IMR-90 (cell line): ENCODE data around the gene RBBP8. TPM values are rescaled to one million over a fixed set of nuclear protein-coding genes. Genes with fewer than 3 reads are reported as not detected.

Experiments used
- ATAC-seq: fragments of 200-7000 bp; cut with Tn5 transposase; 2 replicates; pipeline ENCODE4 v1.9.1; 2020; ENCODE audit warnings: low read depth, mild to moderate bottlenecking, moderate library complexity
- BruUV-seq: library from RNA; stranded (reverse); fragments of 400-500 nt; replicated peaks from 2 replicates; lab custom pipeline; 2021; lab: Mats Ljungman, UMichigan
- CTCF ChIA-PET: fragments of 300-600 bp; formaldehyde crosslinking; extraction: SDS; loops from one replicate; lab custom pipeline; 2021; ENCODE audit warnings: antibody characterized with exemption; lab: Yijun Ruan, JAX
- POLR2A ChIA-PET: fragments of 300-600 bp; sonication (Branson Sonifier 250); formaldehyde crosslinking; loops from one replicate; lab custom pipeline; 2022; ENCODE audit warnings: antibody characterized with exemption; ENCODE audit not compliant: unreplicated experiment; lab: Charles Lee
- DNase-seq: peaks from one replicate; pipeline ENCODE4 v3.0.0; 2013
- H2AFZ ChIP-seq: replicated peaks from 2 replicates; pipeline ENCODE3; 2013; ENCODE audit warnings: low read length, mild to moderate bottlenecking; ENCODE audit not compliant: poor library complexity
- H2AK5ac ChIP-seq: 2 replicates; pipeline ENCODE4 v1.6.1; 2013; ENCODE audit warnings: low read depth, low read length, inconsistent platforms
- H2AK9ac ChIP-seq: replicated peaks from 2 replicates; pipeline ENCODE3; 2013; ENCODE audit warnings: mild to moderate bottlenecking, low read depth, low read length, moderate library complexity; ENCODE audit not compliant: poor library complexity
- H2BK120ac ChIP-seq: 2 replicates; pipeline ENCODE4 v1.6.1; 2013; ENCODE audit warnings: low read depth, low read length, inconsistent platforms
- H2BK15ac ChIP-seq: 3 replicates; pipeline ENCODE4 v1.6.1; 2013; ENCODE audit warnings: low read depth, low read length, inconsistent platforms
- H2BK20ac ChIP-seq: 2 replicates; pipeline ENCODE4 v1.6.1; 2013; ENCODE audit warnings: low read depth, mild to moderate bottlenecking, inconsistent platforms, low read length, moderate library complexity
- H2BK5ac ChIP-seq: 2 replicates; pipeline ENCODE4 v1.6.1; 2013; ENCODE audit warnings: mild to moderate bottlenecking, low read depth, low read length, inconsistent platforms; ENCODE audit not compliant: poor library complexity, severe bottlenecking
- H3K14ac ChIP-seq: replicated peaks from 2 replicates; pipeline ENCODE4 v1.6.1; 2013; ENCODE audit warnings: low read depth, low read length, inconsistent platforms
- H3K18ac ChIP-seq: 2 replicates; pipeline ENCODE4 v1.6.1; 2013; ENCODE audit warnings: low read depth, low read length, control low read depth
- H3K23ac ChIP-seq: 2 replicates; pipeline ENCODE4 v1.6.1; 2013; ENCODE audit warnings: low read depth, low read length, inconsistent platforms
- H3K27ac ChIP-seq: 2 replicates; pipeline ENCODE4 v1.5.1; 2013; ENCODE audit warnings: mild to moderate bottlenecking, control low read depth, low read length; ENCODE audit not compliant: insufficient read depth
- H3K27me3 ChIP-seq: 2 replicates; pipeline ENCODE4 v1.6.1; 2013; ENCODE audit warnings: low read length; ENCODE audit not compliant: control insufficient read depth, insufficient read depth
- H3K36me3 ChIP-seq: 2 replicates; pipeline ENCODE4 v1.6.1; 2013; ENCODE audit warnings: low read length, mixed read lengths; ENCODE audit not compliant: control insufficient read depth, insufficient read depth
- H3K4ac ChIP-seq: 2 replicates; pipeline ENCODE4 v1.6.1; 2013; ENCODE audit warnings: low read depth, low read length, inconsistent platforms
- H3K4me1 ChIP-seq: 2 replicates; pipeline ENCODE4 v1.6.1; 2013; ENCODE audit warnings: low read length, mixed read lengths; ENCODE audit not compliant: control insufficient read depth, insufficient read depth
- H3K4me2 ChIP-seq: 2 replicates; pipeline ENCODE4 v1.6.1; 2013; ENCODE audit warnings: low read depth, mild to moderate bottlenecking, control low read depth, low read length, moderate library complexity
- H3K4me3 ChIP-seq: 2 replicates; pipeline ENCODE4 v1.5.1; 2013; ENCODE audit warnings: low read depth, mild to moderate bottlenecking, control low read depth, low read length, moderate library complexity; ENCODE audit not compliant: insufficient read depth
- H3K56ac ChIP-seq: 2 replicates; pipeline ENCODE4 v1.6.1; 2013; ENCODE audit warnings: low read length, inconsistent platforms; ENCODE audit not compliant: insufficient read depth; ENCODE audit errors: extremely low read depth
- H3K79me1 ChIP-seq, 2 experiments: 2 replicates each; pipeline ENCODE4 v1.6.1; 2013; ENCODE audit warnings: low read length in 2 of 2, inconsistent platforms in 1 of 2, low read depth in 1 of 2
- H3K9ac ChIP-seq: 2 replicates; pipeline ENCODE4 v1.6.1; 2013; ENCODE audit warnings: low read depth, low read length, control low read depth
- H3K9me1 ChIP-seq: 2 replicates; pipeline ENCODE4 v1.6.1; 2013; ENCODE audit warnings: low read length, inconsistent platforms; ENCODE audit not compliant: insufficient read depth
- H3K9me3 ChIP-seq: 2 replicates; pipeline ENCODE4 v1.6.1; 2013; ENCODE audit warnings: low read length; ENCODE audit not compliant: control insufficient read depth, insufficient read depth
- H4K20me1 ChIP-seq: 2 replicates; pipeline ENCODE4 v1.6.1; 2013; ENCODE audit warnings: low read length, inconsistent platforms; ENCODE audit not compliant: insufficient read depth
- H4K5ac ChIP-seq: 2 replicates; pipeline ENCODE4 v1.6.1; 2013; ENCODE audit warnings: mild to moderate bottlenecking, low read depth, low read length, control low read depth
- H4K8ac ChIP-seq, 2 experiments: 2 replicates each; pipeline ENCODE4 v1.6.1; 2013; ENCODE audit warnings: low read depth in 2 of 2, low read length in 2 of 2, control low read depth in 1 of 2, inconsistent platforms in 1 of 2
- H4K91ac ChIP-seq: 2 replicates; pipeline ENCODE4 v1.6.1; 2013; ENCODE audit warnings: low read depth, low read length, inconsistent platforms; ENCODE audit not compliant: insufficient read depth
- BHLHE40 ChIP-seq: fragments of 150-350 bp; IDR thresholded peaks from 2 replicates; pipeline ENCODE4 v1.6.1; 2016; ENCODE audit warnings: mild to moderate bottlenecking, low read depth, low read length
- CEBPB ChIP-seq: IDR thresholded peaks from 2 replicates; pipeline ENCODE4 v1.6.1; 2012; ENCODE audit warnings: low read depth, low read length, improper control_type of control experiment
- CHD1 ChIP-seq: IDR thresholded peaks from 2 replicates; pipeline ENCODE4 v1.6.1; 2012; ENCODE audit warnings: low read depth, low read length, improper control_type of control experiment
- CTCF ChIP-seq: conservative IDR thresholded peaks from 2 replicates; pipeline ENCODE4 v1.5.1; 2012; ENCODE audit warnings: mild to moderate bottlenecking, low read depth, low read length, improper control_type of control experiment
- ELK1 ChIP-seq: fragments of 150-350 bp; IDR thresholded peaks from 2 replicates; pipeline ENCODE4 v1.6.1; 2016; ENCODE audit warnings: low read depth, mild to moderate bottlenecking, low read length, moderate library complexity, borderline replicate concordance
- FOS ChIP-seq: fragments of 150-350 bp; IDR thresholded peaks from 2 replicates; pipeline ENCODE4 v1.6.1; 2016; ENCODE audit warnings: low read depth, low read length
- MAFK ChIP-seq: IDR thresholded peaks from 2 replicates; pipeline ENCODE4 v1.6.1; 2012; ENCODE audit warnings: low read depth, low read length, improper control_type of control experiment
- MAZ ChIP-seq: IDR thresholded peaks from 2 replicates; pipeline ENCODE4 v1.6.1; 2012; ENCODE audit warnings: low read depth, mild to moderate bottlenecking, low read length, improper control_type of control experiment, moderate library complexity, borderline replicate concordance
- MXI1 ChIP-seq: IDR thresholded peaks from 2 replicates; pipeline ENCODE4 v1.6.1; 2012; ENCODE audit warnings: low read depth, mild to moderate bottlenecking, low read length, moderate library complexity, borderline replicate concordance
- NFE2L2 ChIP-seq: fragments of 150-350 bp; IDR thresholded peaks from 2 replicates; pipeline ENCODE4 v1.6.1; 2016; ENCODE audit warnings: low read depth, mild to moderate bottlenecking, low read length
- POLR2A ChIP-seq: IDR thresholded peaks from 2 replicates; pipeline ENCODE4 v1.6.1; 2012; ENCODE audit warnings: mild to moderate bottlenecking, low read depth, low read length
- RAD21 ChIP-seq: IDR thresholded peaks from 2 replicates; pipeline ENCODE4 v1.6.1; 2012; ENCODE audit warnings: low read length, improper control_type of control experiment
- RCOR1 ChIP-seq: IDR thresholded peaks from 2 replicates; pipeline ENCODE4 v1.6.1; 2012; ENCODE audit warnings: mild to moderate bottlenecking, low read length, improper control_type of control experiment; ENCODE audit not compliant: insufficient replicate concordance
- RFX5 ChIP-seq: IDR thresholded peaks from 2 replicates; pipeline ENCODE4 v1.8.0; 2012; ENCODE audit warnings: low read depth, mild to moderate bottlenecking, low read length, moderate library complexity
- SMC3 ChIP-seq: fragments of 150-350 bp; IDR thresholded peaks from 2 replicates; pipeline ENCODE4 v1.6.1; 2016; ENCODE audit warnings: low read depth, mild to moderate bottlenecking, antibody characterized with exemption, low read length, moderate library complexity
- USF2 ChIP-seq: fragments of 150-350 bp; IDR thresholded peaks from 2 replicates; pipeline ENCODE4 v1.6.1; 2017; ENCODE audit warnings: mild to moderate bottlenecking, antibody characterized with exemption, low read length, low read depth
- WGBS, 2 experiments: methylation state at CpG; one replicate each; pipeline versions ENCODE4 v1.1.5 to v1.1.7; 2013; ENCODE audit warnings: missing lambda C conversion rate in 2 of 2; ENCODE audit not compliant: insufficient read length in 1 of 2; ENCODE audit errors: extremely low coverage in 2 of 2; 5-methylcytosine and 5-hydroxymethylcytosine counted together
- dilution Hi-C: fragments of 300-500 bp; cut with HindIII; formaldehyde crosslinking; loops from one replicate; pipeline ENCODE4 v1.14.3; 2018; ENCODE audit warnings: low sequenced_read_pairs; ENCODE audit not compliant: unreplicated experiment
- in situ Hi-C: fragments of 300-500 bp; cut with MboI; formaldehyde crosslinking; loops from 3 replicates; pipeline ENCODE4 v1.14.3; 2019; ENCODE audit warnings: low sequenced_read_pairs, inconsistent platforms, mixed read lengths
- intact Hi-C: fragments of 100-400 bp; cut with micrococcal nuclease; formaldehyde crosslinking; loops from 2 replicates; pipeline ENCODE4 v1.10.0; 2022
- polyA plus RNA-seq, 3 experiments: library from polyadenylated mRNA; depleted of rRNA; stranded (reverse); fragments of >200 nt; gene quantifications; 2 replicates each; pipeline ENCODE4 v1.2.3, GENCODE V29; 2012; ENCODE audit warnings: low replicate concordance in 1 of 3
- total RNA-seq: library from RNA; depleted of rRNA; stranded (reverse); fragments of >200 nt; gene quantifications from 2 replicates; pipeline ENCODE4 v1.2.3, GENCODE V29; 2012

Gene RBBP8
- total and polyA plus RNA-seq, 2 of the 4 experiments (the other 2 are of a cell fraction), result 12.0 to 21.1 TPM

GRCh38 chr18:22934789-22935188 lies 1.7 kb downstream of the RBBP8 start:
- H3K14ac ChIP-seq, result no peak overlapping the region
- no peak overlapping the region for H3K4me3 ChIP-seq
- TF ChIP-seq MXI1, result no peak
- TF ChIP-seq ELK1, result no peak
- TF ChIP-seq RFX5, result no peak
- TF ChIP-seq MAFK, result no peak
- TF ChIP-seq CEBPB, result no peak
- no peak for TF ChIP-seq POLR2A
- no peak for TF ChIP-seq MAZ
- TF ChIP-seq FOS, result no peak
- TF ChIP-seq USF2, result no peak
- no peak for TF ChIP-seq RAD21
- no peak for TF ChIP-seq NFE2L2
- TF ChIP-seq SMC3, result no peak
- TF ChIP-seq CHD1, result no peak
- no peak for TF ChIP-seq CTCF
- no peak for TF ChIP-seq RCOR1
- no peak for TF ChIP-seq BHLHE40
- H2BK15ac ChIP-seq, result no peak overlapping the region
- no peak overlapping the region for H3K18ac ChIP-seq
- H3K56ac ChIP-seq, result no peak overlapping the region
- H2BK20ac ChIP-seq, result no peak overlapping the region
- no peak overlapping the region for H2BK120ac ChIP-seq
- no peak overlapping the region; the same call in 1 of the 2 replicates for H3K4ac ChIP-seq
- in situ Hi-C loops, result loop anchor here (5.0 kb wide), 1 partner anchor 48 kb away; no protein-coding TSS in a partner anchor
- H3K23ac ChIP-seq, result no peak overlapping the region; the same call in 1 of the 2 replicates
- no CpG with 5 or more reads among the region's 1 CpG for WGBS, 2 experiments
- H3K36me3 ChIP-seq, result no peaks in the 10 kb centered on the region; the same call in 1 of the 2 replicates
- no peaks in the 10 kb centered on the region for H3K9me3 ChIP-seq
- H3K79me1 ChIP-seq, result peaks cover 4 to 22% of the 10 kb centered on the region in 2 experiments
- H3K4me1 ChIP-seq, result no peaks in the 10 kb centered on the region
- H4K20me1 ChIP-seq, result no peaks in the 10 kb centered on the region; the same call in 1 of the 2 replicates
- ChIA-PET CTCF (no interaction called here), POLR2A (interaction anchor here (0.6 kb wide), 1 partner anchor 92 kb away, joined by 5 read pairs; no protein-coding TSS in a partner anchor)
- H3K9me1 ChIP-seq, result peaks cover 4% of the 10 kb centered on the region; the same call in 1 of the 2 replicates
- H3K4me2 ChIP-seq, result no peak overlapping the region
- H3K9ac ChIP-seq, result no peak overlapping the region
- BruUV-seq, result no TSS peak
- no peak overlapping the region for H4K5ac ChIP-seq
- no peak overlapping the region for H2AFZ ChIP-seq
- H4K91ac ChIP-seq, result no peak overlapping the region
- no peak for ATAC-seq
- intact Hi-C loops, result loop anchor here (5.0 kb wide), 2 partner anchors 112 to 478 kb away; no protein-coding TSS in a partner anchor
- no peak for DNase-seq
- dilution Hi-C loops, result no loop called here
- H3K27me3 ChIP-seq, result no peaks in the 10 kb centered on the region
- H4K8ac ChIP-seq, result no peak overlapping the region
- H2AK5ac ChIP-seq, result peak overlapping the region; percentile 54; the same call in 1 of the 2 replicates
- H3K27ac ChIP-seq, result no peak overlapping the region
- no peak overlapping the region for H2AK9ac ChIP-seq
- H2BK5ac ChIP-seq, result no peak overlapping the region
